HFFc6 (cell line): Measurements from ENCODE around the gene FIG4. TPM values are rescaled to one million over a fixed set of nuclear protein-coding genes. Genes with fewer than 3 reads are reported as not detected.
"Not testable (repeated sequence)": the region's sequence is repeated elsewhere in the genome, so short reads cannot be mapped to it uniquely, and the experiment has no call there.

Experiments
- DNase-seq: peaks from one replicate; pipeline ENCODE4 v3.0.0-alpha.2; 2018
- H3K27ac Mint-ChIP-seq: 2 replicates; pipeline ENCODE4 v1.8.0; 2020; ENCODE audit warnings: mild to moderate bottlenecking, mixed read lengths
- H3K27me3 Mint-ChIP-seq: 2 replicates; pipeline ENCODE4 v1.8.0; 2021; ENCODE audit warnings: mild to moderate bottlenecking, moderate library complexity, mixed read lengths; ENCODE audit not compliant: insufficient read depth
- H3K36me3 Mint-ChIP-seq: 2 replicates; pipeline ENCODE4 v1.8.0; 2021; ENCODE audit warnings: low read depth, mixed read lengths
- H3K4me1 Mint-ChIP-seq: 2 replicates; pipeline ENCODE4 v1.8.0; 2020; ENCODE audit warnings: low read depth, mixed read lengths
- H3K4me3 Mint-ChIP-seq: 2 replicates; pipeline ENCODE4 v1.8.0; 2020; ENCODE audit warnings: mild to moderate bottlenecking, moderate library complexity, mixed read lengths
- H3K9me3 Mint-ChIP-seq: 2 replicates; pipeline ENCODE4 v1.8.0; 2020; ENCODE audit warnings: mild to moderate bottlenecking, mixed read lengths
- CTCF ChIP-seq: fragments of 200-600 bp; sonication (generic); IDR thresholded peaks from 2 replicates; pipeline ENCODE4 v1.5.0; 2021; ENCODE audit warnings: antibody characterized with exemption, mild to moderate bottlenecking
- total RNA-seq, 6 experiments: library from RNA; stranded (reverse); fragmentation: NEBNext Ultra II Directional; extraction: Animal tissue kit (Norgen Biotek cat#: 25700); gene quantifications; 2 replicates in 1 of 6; 3 replicates in 5 of 6; pipeline ENCODE4 v1.2.3, GENCODE V29; 2021

FIG4 gene
- total RNA-seq, 6 experiments from 2014 or later: 14.2 to 18.1 (median 16.6) TPM

DNA sequence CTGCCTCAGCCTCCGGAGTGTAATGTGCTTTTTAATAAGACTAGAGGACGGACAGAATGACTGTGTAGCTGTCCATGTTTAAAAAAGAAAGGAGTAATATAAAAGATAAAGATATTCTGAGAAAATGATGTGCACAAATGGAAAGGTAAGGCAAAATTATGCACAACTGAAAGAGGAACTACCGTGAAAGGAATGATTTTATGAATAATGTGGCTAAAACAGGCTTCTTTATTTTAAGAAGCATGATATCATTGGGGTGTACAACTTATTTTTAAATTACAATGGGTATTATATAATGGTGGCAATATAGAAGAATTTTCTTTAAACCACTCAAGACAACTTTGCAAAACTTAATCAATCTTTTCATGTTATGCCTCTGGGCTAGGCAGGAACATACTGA is 78.1 kb downstream of the FIG4 start:
- Mint-ChIP-seq H3K4me3 (no peak overlapping the region), H3K27ac (no peak overlapping the region), H3K27me3 (no peaks in the 10 kb centered on the region), H3K36me3 (peaks cover 25% of the 10 kb centered on the region), H3K4me1 (peaks cover 57% of the 10 kb centered on the region), H3K9me3 (no peaks in the 10 kb centered on the region)
- no peak for DNase-seq
- TF ChIP-seq CTCF: no peak

DNA sequence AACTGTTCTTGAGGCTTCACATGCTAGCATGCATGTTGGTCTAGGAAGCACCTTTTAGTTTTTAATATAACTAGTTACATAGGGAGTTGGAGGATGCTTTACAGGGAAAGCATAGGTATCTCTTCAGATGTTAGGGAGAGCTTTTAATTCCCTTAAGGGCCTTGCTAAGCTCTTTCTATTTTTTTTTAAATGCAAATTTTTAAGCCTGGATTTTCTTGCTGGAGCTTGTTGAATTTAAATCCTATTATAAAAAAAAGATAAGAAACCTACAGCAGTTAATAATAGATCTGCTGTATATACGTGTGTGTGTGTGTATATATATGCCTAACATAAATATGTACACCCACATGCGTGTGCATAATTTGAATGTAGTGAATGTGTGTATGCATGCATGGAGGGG is 79.0 kb downstream of the FIG4 start:
- no peak for DNase-seq
- peaks cover 57% of the 10 kb centered on the region for H3K4me1 Mint-ChIP-seq
- no peak overlapping the region for H3K4me3 Mint-ChIP-seq
- H3K36me3 Mint-ChIP-seq: peaks cover 25% of the 10 kb centered on the region
- no peak overlapping the region for H3K27ac Mint-ChIP-seq
- no peaks in the 10 kb centered on the region for H3K9me3 Mint-ChIP-seq
- TF ChIP-seq CTCF: no peak
- no peaks in the 10 kb centered on the region for H3K27me3 Mint-ChIP-seq

- no peak for TF ChIP-seq CTCF
- Mint-ChIP-seq H3K27ac (no peak overlapping the region), H3K36me3 (peaks cover 25% of the 10 kb centered on the region), H3K9me3 (no peaks in the 10 kb centered on the region), H3K27me3 (no peaks in the 10 kb centered on the region), H3K4me1 (peaks cover 57% of the 10 kb centered on the region), H3K4me3 (no peak overlapping the region)
- no peak for DNase-seq
Measured at GRCh38 chr6:109770779-109771178, 79.7 kb downstream of the FIG4 start.

GRCh38 chr6:109771939-109772755 is 81.1 kb downstream of the FIG4 start:
- H3K9me3 Mint-ChIP-seq, H3K27me3 Mint-ChIP-seq, DNase-seq: not testable (repeated sequence)
- Mint-ChIP-seq H3K4me3 (peak overlapping the region; percentile 62; the same call in 1 of the 2 replicates), H3K36me3 (peaks cover 24% of the 10 kb centered on the region), H3K27ac (peak overlapping the region; percentile 67), H3K4me1 (peaks cover 56% of the 10 kb centered on the region)

DNA sequence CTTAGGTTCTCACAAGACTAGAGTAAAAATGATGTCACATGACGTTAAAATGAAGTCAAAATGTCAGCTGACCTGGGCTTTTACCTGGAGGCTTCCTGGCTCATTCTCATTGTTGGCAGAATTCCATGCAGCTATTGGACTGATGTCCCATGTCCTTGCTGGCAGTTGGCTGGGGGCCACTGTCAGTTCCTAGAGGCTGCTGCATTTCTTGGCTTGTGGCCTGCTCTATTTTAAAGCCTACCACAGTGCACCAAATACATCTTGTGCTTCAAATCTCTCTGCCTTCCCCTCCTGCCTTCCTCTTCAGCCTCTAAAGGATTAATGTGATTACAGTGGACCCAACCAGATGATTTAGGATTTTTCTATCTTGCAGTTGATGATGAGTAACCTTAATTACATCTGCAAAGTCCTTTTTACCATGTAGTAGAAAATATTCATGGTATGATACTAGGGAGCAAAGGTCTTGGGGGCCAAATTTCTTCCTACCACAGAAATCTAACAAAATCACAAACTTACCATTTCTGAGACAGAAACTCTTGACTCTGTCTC is 81.9 kb downstream of the FIG4 start:
- Mint-ChIP-seq H3K27me3 (no peaks in the 10 kb centered on the region), H3K27ac (peak overlapping the region; percentile 67), H3K4me1 (peaks cover 54% of the 10 kb centered on the region), H3K4me3 (peak overlapping the region; percentile 62), H3K36me3 (peaks cover 16% of the 10 kb centered on the region), H3K9me3 (no peaks in the 10 kb centered on the region)
- DNase-seq: peak; percentile 75
- TF ChIP-seq CTCF: no peak

DNA sequence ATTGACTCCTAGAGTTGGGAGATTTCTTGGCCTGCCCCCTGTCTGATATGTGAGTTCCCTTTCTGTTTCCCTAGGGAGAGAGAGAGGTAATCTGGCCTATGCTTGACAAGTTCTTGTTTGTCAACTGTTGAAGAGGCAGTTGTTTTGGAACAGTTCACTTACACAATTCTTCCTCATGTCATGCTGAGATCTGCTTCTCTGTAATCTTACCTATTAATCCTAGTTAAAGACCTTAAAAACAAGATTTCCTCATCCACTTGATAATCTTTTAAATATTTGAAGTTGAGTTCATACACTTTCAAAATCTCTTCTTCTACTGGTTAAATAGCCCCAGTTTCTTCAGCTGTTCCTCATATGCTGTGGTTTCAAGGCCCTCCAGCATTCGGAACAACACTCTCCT is 89.9 kb downstream of the FIG4 start:
- no peaks in the 10 kb centered on the region for H3K27me3 Mint-ChIP-seq
- peaks cover 34% of the 10 kb centered on the region for H3K4me1 Mint-ChIP-seq
- no peak for DNase-seq
- no peaks in the 10 kb centered on the region for H3K36me3 Mint-ChIP-seq
- H3K27ac Mint-ChIP-seq: no peak overlapping the region
- no peak for TF ChIP-seq CTCF
- no peaks in the 10 kb centered on the region for H3K9me3 Mint-ChIP-seq
- no peak overlapping the region for H3K4me3 Mint-ChIP-seq
